A673 (cell line): Measurements from ENCODE around the gene GMEB2.

Experiments
- EZH2 ChIP-seq: fragments of 200-600 bp; sonication (generic); IDR thresholded peaks from 2 replicates; pipeline ENCODE4 v1.6.1; 2017; ENCODE audit warnings: borderline replicate concordance, low read depth, mild to moderate bottlenecking, mixed read lengths, antibody characterized with exemption, low read length; ENCODE audit not compliant: poor library complexity, severe bottlenecking
- TF ChIP-seq, protein P1 (sequence below): fragments of 300-800, 200-600 bp; sonication (generic); conservative IDR thresholded peaks from 2 replicates; pipeline ENCODE4 v1.5.1; 2017; ENCODE audit warnings: low read depth, mild to moderate bottlenecking, antibody characterized with exemption, low read length, moderate library complexity, mixed read lengths

DNA sequence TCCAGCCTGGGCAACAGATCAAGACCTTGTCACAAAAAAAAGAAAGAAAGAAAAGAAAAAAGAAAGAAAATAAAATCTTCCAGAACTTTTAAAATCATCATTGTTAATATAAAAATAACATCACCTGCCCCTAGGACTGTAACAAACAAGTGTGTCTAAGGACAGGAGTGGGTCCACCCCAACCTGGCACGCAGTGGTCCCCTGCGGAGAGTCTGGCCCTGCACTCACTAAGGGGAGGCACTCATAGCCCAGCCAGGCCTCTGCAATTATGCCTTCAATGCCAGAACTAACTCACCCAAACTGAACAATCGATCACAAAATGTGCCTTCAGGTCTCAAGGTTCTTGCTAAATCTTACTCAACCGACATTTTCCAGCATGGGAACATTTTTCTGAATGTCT, 4.8 kb downstream of the GMEB2 start:
- TF ChIP-seq, protein P1, sequence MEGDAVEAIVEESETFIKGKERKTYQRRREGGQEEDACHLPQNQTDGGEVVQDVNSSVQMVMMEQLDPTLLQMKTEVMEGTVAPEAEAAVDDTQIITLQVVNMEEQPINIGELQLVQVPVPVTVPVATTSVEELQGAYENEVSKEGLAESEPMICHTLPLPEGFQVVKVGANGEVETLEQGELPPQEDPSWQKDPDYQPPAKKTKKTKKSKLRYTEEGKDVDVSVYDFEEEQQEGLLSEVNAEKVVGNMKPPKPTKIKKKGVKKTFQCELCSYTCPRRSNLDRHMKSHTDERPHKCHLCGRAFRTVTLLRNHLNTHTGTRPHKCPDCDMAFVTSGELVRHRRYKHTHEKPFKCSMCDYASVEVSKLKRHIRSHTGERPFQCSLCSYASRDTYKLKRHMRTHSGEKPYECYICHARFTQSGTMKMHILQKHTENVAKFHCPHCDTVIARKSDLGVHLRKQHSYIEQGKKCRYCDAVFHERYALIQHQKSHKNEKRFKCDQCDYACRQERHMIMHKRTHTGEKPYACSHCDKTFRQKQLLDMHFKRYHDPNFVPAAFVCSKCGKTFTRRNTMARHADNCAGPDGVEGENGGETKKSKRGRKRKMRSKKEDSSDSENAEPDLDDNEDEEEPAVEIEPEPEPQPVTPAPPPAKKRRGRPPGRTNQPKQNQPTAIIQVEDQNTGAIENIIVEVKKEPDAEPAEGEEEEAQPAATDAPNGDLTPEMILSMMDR = no peak
- no peak for TF ChIP-seq EZH2
